K562 (cell line): Measurements from ENCODE around the gene SDC3.

Experiments used
- CTCF ChIP-seq, 3 experiments: IDR thresholded peaks in 2 of 3; conservative IDR thresholded peaks in 1 of 3; 2 replicates each; pipeline ENCODE4 v1.5.1; 2011 to 2012; ENCODE audit warnings: low read length in 3 of 3, mild to moderate bottlenecking in 3 of 3, control low read depth in 2 of 3, improper control_type of control experiment in 1 of 3, inconsistent platforms in 1 of 3, low read depth in 1 of 3, mixed read lengths in 1 of 3, moderate library complexity in 1 of 3; ENCODE audit not compliant: insufficient read depth in 2 of 3
- KLF16 ChIP-seq: IDR thresholded peaks from 2 replicates; pipeline ENCODE4 v1.6.1; 2016; ENCODE audit warnings: antibody characterized with exemption
- TEAD2 ChIP-seq: fragments of 450-650 bp; IDR thresholded peaks from 2 replicates; pipeline ENCODE4 v1.6.1; 2016; ENCODE audit warnings: missing genetic modification characterization, control low read depth, missing compliant biosample characterization

- TF ChIP-seq CTCF (IDR thresholded peaks at IDR 0.05 in 2 of 3, conservative IDR thresholded peaks at IDR 0.05 in 1 of 3; ENCODE audit: insufficient read depth in 2 of 3, low read depth in 1 of 3, low read length in 3 of 3) = peak; percentile 78 to 95 (median 90)
- no peak for TF ChIP-seq TEAD2 (tag)
- no peak for TF ChIP-seq KLF16
Measured at GRCh38 chr1:30929135-30929889, 20.8 kb upstream of the SDC3 start.
